Activated gamma-delta T cell treated with anti-CD3 and anti-CD28 coated beads, Interleukin-2, amount 50 U/mL, for 16 hours (primary cell): ENCODE data around the gene EVI2A.

Experiments
- DNase-seq: peaks from one replicate; pipeline ENCODE4 v3.0.0-alpha.2; 2020; ENCODE audit warnings: low read depth

Gene EVI2A

GRCh38 chr17:31273516-31273915 is 47.9 kb downstream of the EVI2A start:
- DNase-seq, result no peak

DNA sequence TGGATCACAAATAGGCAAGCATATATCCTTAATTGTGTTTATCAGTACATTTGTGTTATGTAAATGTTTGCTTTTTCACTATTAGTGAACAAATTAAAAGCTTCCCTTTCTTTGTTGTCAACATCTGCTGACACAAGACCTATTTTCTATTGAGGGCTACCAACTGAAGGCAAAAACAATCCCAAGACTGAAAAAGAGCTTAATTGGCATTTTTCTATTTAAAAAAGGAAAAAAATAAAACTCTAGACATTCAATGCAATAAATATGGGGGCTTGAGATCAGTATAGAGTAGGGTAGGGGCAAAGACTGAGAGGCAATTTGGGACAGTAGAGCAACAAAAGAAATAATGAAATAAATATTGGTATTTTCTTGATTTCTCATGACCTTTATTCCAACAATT is 48.6 kb downstream of the EVI2A start:
- no peak for DNase-seq

DNA sequence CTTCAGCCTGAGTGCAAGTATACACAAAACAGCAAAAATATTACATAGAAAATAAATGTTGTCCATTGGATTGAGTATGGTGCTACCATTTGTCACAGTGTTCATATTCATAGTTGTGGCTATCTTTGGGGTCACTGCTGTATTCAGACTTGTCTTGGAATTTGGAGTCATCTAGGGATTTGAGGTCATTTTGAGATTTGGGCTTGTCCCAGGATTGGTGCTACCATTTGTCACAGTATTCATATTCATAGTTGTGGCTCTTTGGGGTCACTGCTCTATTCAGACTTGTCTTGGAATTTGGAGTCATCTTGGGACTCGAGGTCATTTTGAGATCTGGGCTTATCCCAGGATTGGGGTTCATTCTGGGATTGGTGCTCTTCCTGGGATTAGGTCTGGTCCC is 49.2 kb downstream of the EVI2A start:
- DNase-seq, result no peak

DNA sequence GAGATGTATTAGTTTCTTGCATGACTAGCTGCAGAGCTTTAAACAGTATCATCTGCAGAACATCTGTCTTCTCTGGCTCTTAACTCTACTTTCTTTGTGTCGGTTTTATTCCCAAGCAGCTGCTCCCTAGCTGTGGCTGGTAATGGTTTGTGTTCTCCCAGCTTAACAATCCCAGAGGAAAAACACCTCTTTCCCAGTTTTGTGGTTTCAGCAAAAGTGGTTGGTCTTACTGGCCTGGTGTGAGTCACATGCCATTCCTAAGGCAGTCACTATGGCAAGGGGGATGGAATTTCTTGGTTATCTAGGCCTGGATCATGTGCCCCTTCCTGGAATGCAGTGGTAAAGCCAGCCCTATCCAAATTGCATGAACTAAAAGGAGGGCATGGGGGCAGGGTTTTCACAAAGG is 51.8 kb downstream of the EVI2A start:
- no peak for DNase-seq

DNA sequence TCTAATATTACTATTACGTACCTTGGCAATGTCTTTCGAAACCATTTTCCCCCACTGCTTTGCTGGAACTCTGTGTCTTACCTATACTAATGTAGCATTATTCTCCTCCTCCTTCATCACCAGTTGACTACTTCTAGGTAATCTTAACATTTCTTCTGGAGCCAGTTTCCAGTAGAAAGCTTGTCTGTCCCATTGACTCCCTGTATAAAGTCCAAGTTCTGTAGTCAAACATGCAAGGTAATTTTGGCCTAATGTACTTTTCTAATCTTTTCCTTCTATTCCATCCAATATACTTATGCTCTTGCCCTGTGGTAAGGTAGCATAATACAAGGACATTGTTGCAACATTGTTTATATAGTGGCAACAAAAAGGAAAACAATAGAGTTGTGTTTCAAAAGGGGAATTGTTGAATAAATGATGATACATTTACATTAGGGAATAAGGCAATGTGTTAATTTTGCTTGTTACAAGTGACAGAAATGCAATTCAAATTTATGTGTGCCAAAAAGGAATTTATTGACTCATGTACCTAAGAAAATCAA is 52.3 kb downstream of the EVI2A start:
- no peak for DNase-seq
